ENCODE results near the gene KLHL29. TPM values are rescaled to one million over a fixed set of nuclear protein-coding genes. Genes with fewer than 3 reads are reported as not detected.
A peak's percentile ranks its signal among the peaks of the same experiment; 100 is the strongest.

Gene KLHL29
- total and polyA plus RNA-seq, 2 experiments from 2014 or later = 1.9 to 6.4 TPM

DNA sequence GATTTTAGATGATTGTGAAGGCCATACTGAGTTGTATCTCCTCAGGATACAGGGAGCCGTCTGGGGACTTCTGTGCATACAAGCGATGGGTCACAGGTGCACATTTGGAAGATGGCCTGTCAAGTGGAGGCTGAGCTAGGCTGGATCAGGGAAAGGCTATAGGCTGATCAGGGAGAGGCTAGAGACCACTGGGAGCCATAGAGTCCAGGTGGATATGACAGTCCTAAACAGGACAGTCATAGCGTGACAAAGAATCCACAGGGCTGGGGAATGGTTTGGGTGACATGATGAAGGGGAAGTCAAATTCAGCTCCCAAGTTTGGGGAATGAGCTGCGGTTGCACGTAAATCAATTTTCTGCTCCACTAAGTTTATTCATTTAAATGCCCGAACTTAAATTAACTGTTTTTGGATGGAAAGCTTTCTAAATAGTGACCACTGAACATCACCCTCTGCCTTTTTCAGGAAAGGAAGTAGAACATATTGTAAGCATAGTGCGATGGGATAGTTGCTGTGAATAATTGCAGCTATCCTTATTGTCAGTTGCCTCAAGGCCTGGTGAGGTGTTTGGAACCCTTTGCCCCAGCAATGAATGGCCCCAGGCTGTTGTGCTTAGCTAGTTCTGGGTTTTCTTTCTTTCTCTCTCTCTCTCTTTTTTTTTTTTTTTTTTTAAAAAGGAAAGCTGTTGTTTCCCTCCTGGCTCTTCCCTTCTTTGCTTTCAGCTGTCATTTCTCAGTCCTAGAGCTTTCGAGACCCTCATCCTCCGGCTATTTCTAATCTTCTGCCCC is 50.5 kb downstream of the KLHL29 start:
- Histone ChIP-seq H2AFZ (no peak overlapping the region), H3F3A (ENCODE audit: insufficient read depth) (peaks cover 12% of the 10 kb centered on the region), H3K27ac (no peak overlapping the region), H3K27me3 (replicated peaks; ENCODE audit: insufficient read depth) (no peaks in the 10 kb centered on the region), H3K9me3 (ENCODE audit: low read depth) (no peaks in the 10 kb centered on the region), H3K4me1 (ENCODE audit: insufficient read depth) (peaks cover 7% of the 10 kb centered on the region), H3K9me2 (ENCODE audit: insufficient read depth) (no peaks in the 10 kb centered on the region), H3K4me2 (ENCODE audit: unreplicated experiment) (no peak overlapping the region), H4K20me1 (ENCODE audit: insufficient read depth) (no peaks in the 10 kb centered on the region; the same call in 1 of the 2 replicates), H3K9ac (no peak overlapping the region), H3K4me3 (no peak overlapping the region), H3K79me2 (ENCODE audit: insufficient read depth) (peaks cover 22% of the 10 kb centered on the region), H3K36me3 (ENCODE audit: low read depth) (no peaks in the 10 kb centered on the region)
- in situ Hi-C loops (cut with MboI) = no loop called here
- WGBS, 2 experiments (ENCODE audit: low coverage in 1 of 2, low lambda C conversion rate in 2 of 2, missing lambda C conversion rate in 2 of 2) = 97 to 98% methylated on average over 9 of the region's 9 CpGs
- DNase-seq = no peak
- TF ChIP-seq EZH2phosphoT487 (IDR thresholded peaks at IDR 0.05; ENCODE audit: insufficient read depth, low read depth) (no peak), EZH2 (IDR thresholded peaks at IDR 0.05; ENCODE audit: insufficient read depth, poor library complexity, severe bottlenecking) (no peak)

DNA sequence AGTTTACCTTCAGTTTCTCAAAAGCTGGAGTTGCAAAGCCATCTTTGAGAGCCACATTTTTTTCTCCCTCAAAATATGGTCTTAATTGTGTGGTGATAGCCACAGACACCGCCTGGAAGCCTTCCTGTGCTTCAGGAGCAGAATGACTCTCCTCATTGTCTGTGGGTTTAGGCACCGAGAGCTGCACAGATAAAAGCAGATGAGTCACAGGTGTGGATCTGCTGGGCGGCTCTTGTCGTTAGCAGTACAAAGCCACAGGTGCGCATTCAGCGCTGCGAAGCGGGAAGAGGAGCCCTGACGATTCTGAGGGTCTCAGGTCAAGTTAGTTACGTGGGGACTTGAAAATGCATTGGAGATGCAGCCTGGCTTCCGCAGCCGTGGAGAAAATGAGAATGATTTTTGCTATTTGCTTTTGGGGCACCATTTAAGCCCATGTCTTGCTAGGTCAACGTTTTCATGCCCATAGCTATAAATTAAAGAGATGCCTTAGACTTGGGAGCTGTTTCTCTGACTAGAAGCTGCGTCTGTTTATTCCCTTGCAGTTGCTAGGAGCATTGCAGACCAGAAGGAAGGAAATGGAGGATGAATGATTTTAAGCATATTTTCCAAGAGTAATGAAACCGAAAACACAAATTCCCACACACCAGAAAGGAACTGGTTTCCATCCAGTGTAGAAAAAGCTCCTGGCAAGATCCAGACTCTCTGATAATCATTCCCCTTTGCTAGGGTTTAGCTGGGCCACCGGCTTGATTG is 51.5 kb downstream of the KLHL29 start:
- Histone ChIP-seq H3K9me3 (ENCODE audit: low read depth) (no peaks in the 10 kb centered on the region), H3K4me2 (ENCODE audit: unreplicated experiment) (no peak overlapping the region), H3K27ac (no peak overlapping the region), H3K4me1 (ENCODE audit: insufficient read depth) (peaks cover 3% of the 10 kb centered on the region; the same call in 1 of the 2 replicates), H3K27me3 (replicated peaks; ENCODE audit: insufficient read depth) (no peaks in the 10 kb centered on the region), H3K9ac (no peak overlapping the region), H3F3A (ENCODE audit: insufficient read depth) (peaks cover 7% of the 10 kb centered on the region; the same call in 1 of the 2 replicates), H3K36me3 (ENCODE audit: low read depth) (no peaks in the 10 kb centered on the region), H3K9me2 (ENCODE audit: insufficient read depth) (no peaks in the 10 kb centered on the region), H3K79me2 (ENCODE audit: insufficient read depth) (peaks cover 22% of the 10 kb centered on the region), H2AFZ (no peak overlapping the region), H4K20me1 (ENCODE audit: insufficient read depth) (no peaks in the 10 kb centered on the region), H3K4me3 (no peak overlapping the region)
- DNase-seq = peak; percentile 62
- TF ChIP-seq EZH2 (IDR thresholded peaks at IDR 0.05; ENCODE audit: insufficient read depth, poor library complexity, severe bottlenecking) (no peak), EZH2phosphoT487 (IDR thresholded peaks at IDR 0.05; ENCODE audit: insufficient read depth, low read depth) (no peak)
- WGBS, 2 experiments (ENCODE audit: low coverage in 1 of 2, low lambda C conversion rate in 2 of 2, missing lambda C conversion rate in 2 of 2) = 53% methylated on average over 16 of the region's 16 CpGs
- in situ Hi-C loops (cut with MboI) = no loop called here

DNA sequence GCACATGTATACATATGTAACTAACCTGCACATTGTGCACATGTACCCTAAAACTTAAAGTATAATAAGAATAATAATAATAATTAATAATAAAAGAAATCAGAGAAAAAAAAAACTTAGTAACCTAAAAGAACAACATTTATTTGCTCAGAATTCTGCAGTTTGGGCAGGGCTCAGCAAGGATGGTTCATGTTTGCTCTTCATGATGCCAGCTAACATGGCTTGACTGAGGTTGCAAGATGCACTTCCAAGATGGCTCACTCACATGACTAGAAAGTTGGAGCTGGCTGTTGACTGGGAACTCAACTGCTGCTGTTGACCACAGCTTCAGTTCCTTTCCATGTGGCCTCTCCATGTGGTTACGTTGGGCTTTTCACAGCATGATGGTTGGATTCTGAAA is 56.4 kb downstream of the KLHL29 start:
- no peak for TF ChIP-seq EZH2phosphoT487 (IDR thresholded peaks at IDR 0.05; ENCODE audit: insufficient read depth, low read depth)
- no peak for TF ChIP-seq EZH2 (IDR thresholded peaks at IDR 0.05; ENCODE audit: insufficient read depth, poor library complexity, severe bottlenecking)
- in situ Hi-C loops (cut with MboI) = no loop called here
- Histone ChIP-seq H2AFZ (no peak overlapping the region), H3K27ac (no peak overlapping the region), H3K79me2 (ENCODE audit: insufficient read depth) (peaks cover 6% of the 10 kb centered on the region; the same call in 1 of the 2 replicates), H3K9ac (no peak overlapping the region), H3K27me3 (replicated peaks; ENCODE audit: insufficient read depth) (no peaks in the 10 kb centered on the region), H3K9me3 (ENCODE audit: low read depth) (no peaks in the 10 kb centered on the region), H3K4me1 (ENCODE audit: insufficient read depth) (peaks cover 9% of the 10 kb centered on the region), H3K4me2 (ENCODE audit: unreplicated experiment) (no peak overlapping the region), H3K4me3 (no peak overlapping the region), H4K20me1 (ENCODE audit: insufficient read depth) (no peaks in the 10 kb centered on the region), H3K9me2 (ENCODE audit: insufficient read depth) (no peaks in the 10 kb centered on the region), H3K36me3 (ENCODE audit: low read depth) (no peaks in the 10 kb centered on the region), H3F3A (ENCODE audit: insufficient read depth) (peaks cover 11% of the 10 kb centered on the region)
- WGBS, 2 experiments (ENCODE audit: low coverage in 1 of 2, low lambda C conversion rate in 2 of 2, missing lambda C conversion rate in 2 of 2) = 80 to 82% methylated on average over 1 of the region's 1 CpG
- no peak for DNase-seq

DNA sequence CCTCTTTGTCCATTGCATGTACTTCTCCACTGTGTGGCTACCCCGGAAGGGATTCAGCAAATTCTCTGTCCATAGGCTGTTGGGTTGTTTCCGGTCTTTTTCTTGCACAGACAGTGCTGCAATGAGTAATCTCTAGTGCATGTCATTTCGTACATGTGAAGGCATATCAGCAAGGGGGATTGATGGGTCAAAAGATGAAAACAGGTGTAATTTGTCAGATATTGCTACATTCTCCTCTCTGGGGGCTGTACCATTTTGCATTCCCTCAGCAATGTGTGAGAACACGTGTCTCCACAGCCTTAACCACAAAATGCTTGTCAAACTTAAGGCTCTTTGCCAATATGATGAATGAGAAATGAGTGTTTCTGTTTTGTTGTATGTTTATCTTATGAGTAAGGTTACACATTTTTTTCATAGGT is 60.5 kb downstream of the KLHL29 start:
- Histone ChIP-seq H3K9me2 (ENCODE audit: insufficient read depth) (no peaks in the 10 kb centered on the region), H3F3A (ENCODE audit: insufficient read depth) (peaks cover 6% of the 10 kb centered on the region; the same call in 1 of the 2 replicates), H3K27ac (no peak overlapping the region), H2AFZ (no peak overlapping the region), H3K4me3 (no peak overlapping the region), H3K9me3 (ENCODE audit: low read depth) (no peaks in the 10 kb centered on the region), H3K4me2 (ENCODE audit: unreplicated experiment) (no peak overlapping the region), H3K9ac (no peak overlapping the region), H3K36me3 (ENCODE audit: low read depth) (no peaks in the 10 kb centered on the region), H3K79me2 (ENCODE audit: insufficient read depth) (no peaks in the 10 kb centered on the region; the same call in 1 of the 2 replicates), H4K20me1 (ENCODE audit: insufficient read depth) (no peaks in the 10 kb centered on the region), H3K4me1 (ENCODE audit: insufficient read depth) (peaks cover 9% of the 10 kb centered on the region), H3K27me3 (replicated peaks; ENCODE audit: insufficient read depth) (no peaks in the 10 kb centered on the region)
- WGBS, 2 experiments (ENCODE audit: low coverage in 1 of 2, low lambda C conversion rate in 2 of 2, missing lambda C conversion rate in 2 of 2) = 48 to 52% methylated on average over 4 of the region's 4 CpGs
- TF ChIP-seq EZH2phosphoT487 (IDR thresholded peaks at IDR 0.05; ENCODE audit: insufficient read depth, low read depth) (no peak), EZH2 (IDR thresholded peaks at IDR 0.05; ENCODE audit: insufficient read depth, poor library complexity, severe bottlenecking) (no peak)
- in situ Hi-C loops (cut with MboI) = no loop called here
- peak; percentile 72 for DNase-seq

Measured in GM23248 (cell line).